ENCODE results near the gene BAHD1.

The BAHD1 gene

DNA sequence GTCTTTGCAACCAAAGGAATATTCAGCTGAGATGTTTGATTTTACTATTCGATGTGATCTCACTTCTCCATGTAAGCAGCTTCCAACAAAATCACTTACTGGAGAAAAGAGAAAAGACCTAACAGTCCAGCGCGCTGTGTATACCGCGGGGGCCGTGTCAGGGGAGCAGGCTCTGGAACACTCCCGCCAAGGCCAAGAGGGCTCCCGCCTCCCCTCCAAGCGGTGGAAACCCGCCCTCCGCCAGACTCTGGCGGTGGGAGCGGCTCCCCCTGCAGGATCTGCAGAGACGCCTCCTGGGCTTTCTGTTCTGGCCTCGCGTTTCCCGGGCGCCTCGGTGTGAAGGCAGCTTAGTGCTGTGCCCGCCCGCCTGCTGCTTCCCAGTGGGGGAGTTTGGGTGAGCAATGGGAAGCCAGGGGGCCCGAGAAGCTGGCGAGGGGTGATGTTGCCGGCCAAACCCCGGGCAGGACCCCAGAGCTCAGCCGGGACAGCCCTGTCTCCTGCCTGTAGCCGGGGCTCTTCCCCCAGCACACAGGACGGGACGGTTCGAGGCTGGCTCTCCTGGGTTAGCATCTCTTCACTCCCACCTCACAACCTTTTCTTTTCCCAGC is 66.3 kb downstream of the BAHD1 start:
- DNase-seq = peak; percentile 69

DNA sequence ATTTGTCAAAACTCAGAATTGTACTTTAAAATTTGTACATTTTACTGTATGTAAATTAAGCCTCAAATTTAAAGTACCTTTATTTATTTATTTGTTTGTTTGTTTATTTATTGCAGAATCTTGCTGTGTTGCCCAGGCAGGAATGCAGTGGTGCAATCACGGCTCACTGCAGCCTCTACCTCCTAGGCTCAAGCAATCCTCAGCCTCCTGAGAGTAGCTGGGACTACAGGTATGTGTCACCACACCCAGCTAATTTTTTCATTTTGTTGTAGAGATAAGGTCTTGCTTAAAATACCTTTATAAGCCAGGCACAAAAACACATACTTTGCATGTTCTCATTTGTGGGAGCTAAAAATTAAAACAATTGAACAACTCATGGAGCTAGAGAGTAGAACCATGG is 67.5 kb downstream of the BAHD1 start:
- no peak for DNase-seq

DNA sequence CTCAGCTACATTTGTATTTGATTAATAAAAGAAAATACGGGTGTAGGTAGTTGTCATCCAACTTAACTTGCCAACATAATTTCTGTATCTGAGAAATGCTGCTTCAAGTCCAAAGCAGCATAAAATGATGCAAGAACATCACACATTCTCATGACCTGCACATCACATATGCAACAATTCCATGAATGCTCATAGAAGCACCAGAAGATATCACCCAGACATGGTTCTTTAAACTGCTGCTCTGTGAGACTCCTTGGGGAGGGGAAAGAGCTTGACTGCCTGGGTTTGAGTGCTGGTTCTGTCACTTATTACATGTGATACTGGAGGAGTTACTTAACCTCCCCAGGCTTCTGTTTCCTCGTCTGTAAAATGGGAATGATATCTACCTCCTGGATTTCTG is 69.4 kb downstream of the BAHD1 start:
- DNase-seq = no peak

DNA sequence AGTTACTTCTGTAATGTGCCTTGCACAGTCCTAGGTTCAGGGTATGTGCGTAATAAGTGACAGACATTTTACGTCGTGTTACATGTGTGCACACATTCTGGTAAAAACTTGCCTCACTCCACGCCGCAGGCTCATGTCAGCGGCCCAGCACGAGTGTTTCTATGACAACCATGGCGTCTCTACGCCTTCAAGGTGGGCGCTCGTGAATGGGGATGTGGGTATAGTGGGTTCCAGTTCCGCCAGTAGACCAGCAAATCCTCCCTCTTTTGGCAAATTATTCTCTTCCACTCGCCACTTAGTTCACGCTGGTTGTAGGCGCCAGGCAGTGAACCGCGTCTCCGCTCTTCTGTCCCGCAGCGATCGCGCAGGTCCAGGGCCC is 70.3 kb downstream of the BAHD1 start:
- DNase-seq = no peak

DNA sequence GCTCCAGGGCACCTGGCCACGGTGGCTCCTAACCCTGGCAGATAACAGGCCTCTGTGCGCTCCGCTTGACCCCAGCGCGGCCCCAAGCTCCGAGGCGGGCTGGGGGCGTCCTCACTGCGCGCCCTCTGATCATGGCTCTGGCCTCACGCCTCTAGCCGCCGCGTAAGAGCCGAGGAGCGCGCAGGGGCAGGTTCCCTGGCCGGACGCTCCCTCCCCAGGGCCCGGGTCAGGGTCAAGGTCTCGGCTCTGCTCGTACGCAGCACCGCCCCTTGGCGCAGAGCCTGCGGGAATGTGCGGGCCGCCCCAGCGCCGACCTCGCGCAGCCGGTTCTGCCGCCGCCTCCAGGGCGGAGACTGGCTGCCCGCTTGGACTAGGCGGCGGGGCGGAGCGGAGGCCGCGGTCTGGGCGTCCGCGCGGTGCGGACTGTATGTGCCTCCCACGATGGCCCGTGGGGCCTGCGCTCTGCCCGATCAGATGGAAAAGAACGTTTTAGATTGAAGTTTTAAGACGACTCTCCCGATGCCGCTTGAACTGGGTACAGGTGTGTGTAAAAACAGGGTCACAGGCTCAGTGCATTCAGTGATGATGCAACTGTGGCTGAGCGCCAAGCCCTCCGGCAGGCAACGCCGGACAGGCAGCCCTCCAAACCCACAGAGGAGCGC is 70.8 kb downstream of the BAHD1 start:
- DNase-seq = peak; percentile 11

DNA sequence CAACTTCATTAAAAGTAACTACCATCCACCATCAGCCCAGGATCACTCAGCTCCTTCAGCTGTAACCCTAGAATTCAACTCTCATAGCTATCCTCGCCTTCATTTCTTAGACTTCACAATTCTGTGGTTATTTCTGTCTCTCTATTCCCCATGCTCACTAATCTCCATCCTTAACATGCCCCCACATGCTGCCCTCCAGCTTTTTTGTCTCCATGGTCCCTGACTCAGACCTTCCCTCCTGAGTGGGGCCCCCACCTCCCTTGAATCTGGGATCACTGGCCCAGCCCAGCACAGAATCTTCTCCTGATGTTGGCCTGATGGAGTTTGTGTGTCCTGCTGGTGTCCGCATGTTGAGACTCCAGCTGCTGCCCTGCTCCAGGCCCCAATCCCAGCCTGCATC is 71.7 kb downstream of the BAHD1 start:
- no peak for DNase-seq

DNA sequence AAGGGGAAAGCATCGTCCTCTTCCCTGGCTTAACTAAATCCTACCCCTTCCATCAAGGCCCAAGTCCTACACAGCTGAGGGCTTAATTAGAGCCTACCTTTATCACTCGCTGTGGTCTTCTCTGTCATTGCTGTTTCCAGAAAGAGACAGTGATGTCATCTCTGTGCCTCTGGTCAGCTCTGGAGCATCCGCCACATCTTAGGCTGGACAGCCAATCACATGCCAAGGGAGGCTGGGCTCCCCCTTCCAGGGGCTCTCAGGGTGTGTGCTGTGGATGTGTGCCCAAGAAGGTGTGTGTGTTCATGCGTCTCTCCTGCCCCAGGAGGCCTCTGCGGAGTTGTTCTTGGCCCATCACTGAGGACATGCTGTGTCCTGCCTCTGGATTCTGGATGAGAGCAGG is 72.9 kb downstream of the BAHD1 start:
- no peak for DNase-seq

DNA sequence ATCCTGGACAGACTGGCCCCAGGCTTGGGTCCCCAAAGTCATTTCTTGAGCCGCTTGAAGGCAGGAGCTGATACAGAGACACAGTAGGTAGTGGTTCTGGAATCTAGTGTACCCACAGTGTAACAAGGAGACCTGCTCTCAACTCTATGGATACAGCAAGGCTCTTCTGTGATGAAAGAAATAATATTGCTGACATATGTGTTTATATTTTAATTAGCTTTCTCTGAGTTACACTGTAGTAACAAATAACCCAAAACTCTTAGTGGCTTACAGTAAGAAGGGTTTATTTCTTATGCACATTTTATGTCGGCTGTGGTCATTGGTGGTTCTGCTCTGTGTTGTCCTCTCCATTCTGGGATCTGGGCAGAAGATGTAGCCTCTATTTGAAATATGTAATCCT is 75.6 kb downstream of the BAHD1 start:
- no peak for DNase-seq
